Astrocyte (in vitro differentiated cells and primary cell): Measurements from ENCODE around the gene ADAM22. TPM values are rescaled to one million over a fixed set of nuclear protein-coding genes. Genes with fewer than 3 reads are reported as not detected.
"Not testable (repeated sequence)": the region's sequence is repeated elsewhere in the genome, so short reads cannot be mapped to it uniquely, and the experiment has no call there.

Source experiments
- DNase-seq: peaks from one replicate; pipeline ENCODE4 v3.0.0-alpha.2; 2010; ENCODE audit warnings: low read depth
- FAIRE-seq: peaks from 2 replicates; lab custom pipeline; 2011; peaks lifted over from hg19 to GRCh38; lab: Jason Lieb, UNC
- H2AFZ ChIP-seq: 2 replicates; pipeline ENCODE4 v1.6.0; 2012; ENCODE audit warnings: low read depth, low read length, inconsistent platforms
- H3K27ac ChIP-seq: 2 replicates; pipeline ENCODE4 v1.5.1; 2011; ENCODE audit warnings: low read depth, low read length, inconsistent platforms
- H3K27me3 ChIP-seq: 2 replicates; pipeline ENCODE4 v1.6.0; 2011; ENCODE audit warnings: low read length, inconsistent platforms; ENCODE audit not compliant: insufficient read depth
- H3K36me3 ChIP-seq: 2 replicates; pipeline ENCODE4 v1.5.1; 2011; ENCODE audit warnings: low read length, inconsistent platforms; ENCODE audit not compliant: insufficient read depth
- H3K4me1 ChIP-seq: 2 replicates; pipeline ENCODE4 v1.5.1; 2011; ENCODE audit warnings: low read length, inconsistent platforms; ENCODE audit not compliant: insufficient read depth
- H3K4me2 ChIP-seq: 2 replicates; pipeline ENCODE4 v1.6.0; 2012; ENCODE audit warnings: low read length, inconsistent platforms
- H3K4me3 ChIP-seq: 2 replicates; pipeline ENCODE4 v1.5.1; 2011; ENCODE audit warnings: low read depth, mild to moderate bottlenecking, low read length, inconsistent platforms; ENCODE audit not compliant: insufficient read depth
- H3K79me2 ChIP-seq: 2 replicates; pipeline ENCODE4 v1.6.0; 2012; ENCODE audit warnings: mild to moderate bottlenecking, low read length, inconsistent platforms; ENCODE audit not compliant: insufficient read depth
- H3K9ac ChIP-seq: 2 replicates; pipeline ENCODE4 v1.6.0; 2012; ENCODE audit warnings: mild to moderate bottlenecking, low read length, inconsistent platforms
- H3K9me3 ChIP-seq: 2 replicates; pipeline ENCODE4 v1.5.1; 2012; ENCODE audit warnings: low read depth, mild to moderate bottlenecking, low read length, inconsistent platforms; ENCODE audit not compliant: insufficient read depth
- H4K20me1 ChIP-seq: 2 replicates; pipeline ENCODE4 v1.6.0; 2012; ENCODE audit warnings: low read length, inconsistent platforms; ENCODE audit not compliant: insufficient read depth
- H3K27ac Mint-ChIP-seq: one replicate; pipeline ENCODE4 v1.8.0; 2021; ENCODE audit warnings: mild to moderate bottlenecking, mixed read lengths; ENCODE audit not compliant: unreplicated experiment
- H3K27me3 Mint-ChIP-seq: one replicate; pipeline ENCODE4 v1.8.0; 2021; ENCODE audit warnings: low read depth, mixed read lengths; ENCODE audit not compliant: unreplicated experiment
- H3K36me3 Mint-ChIP-seq: one replicate; pipeline ENCODE4 v1.8.0; 2021; ENCODE audit warnings: low read depth, mixed read lengths; ENCODE audit not compliant: unreplicated experiment
- H3K4me1 Mint-ChIP-seq: one replicate; pipeline ENCODE4 v1.8.0; 2021; ENCODE audit warnings: low read depth, mixed read lengths; ENCODE audit not compliant: unreplicated experiment
- H3K4me3 Mint-ChIP-seq: one replicate; pipeline ENCODE4 v1.8.0; 2021; ENCODE audit warnings: mild to moderate bottlenecking, moderate library complexity, mixed read lengths; ENCODE audit not compliant: unreplicated experiment
- H3K9me3 Mint-ChIP-seq: one replicate; pipeline ENCODE4 v1.8.0; 2021; ENCODE audit warnings: mild to moderate bottlenecking, mixed read lengths; ENCODE audit not compliant: unreplicated experiment
- EZH2 ChIP-seq: IDR thresholded peaks from 2 replicates; pipeline ENCODE4 v1.6.1; 2012; ENCODE audit warnings: mild to moderate bottlenecking, low read length, inconsistent platforms; ENCODE audit not compliant: insufficient read depth
- total RNA-seq: library from RNA; stranded (reverse); gene quantifications from 2 replicates; pipeline ENCODE4 v1.2.1, GENCODE V29; 2021
- TF ChIP-seq, protein P1 (sequence below): IDR thresholded peaks from 2 replicates; pipeline ENCODE4 v1.5.1; 2011; ENCODE audit warnings: low read depth, mild to moderate bottlenecking, inconsistent platforms, low read length, moderate library complexity; ENCODE audit not compliant: insufficient read depth

The ADAM22 gene
- total RNA-seq, 1 donor from 2014 or later: 1.5 TPM

GRCh38 chr7:88155756-88156155, 221.7 kb downstream of the ADAM22 start:
- no peaks in the 10 kb centered on the region for H3K4me1 Mint-ChIP-seq
- Histone ChIP-seq H3K9me3 (no peaks in the 10 kb centered on the region), H3K4me1 (no peaks in the 10 kb centered on the region), H3K4me2 (no peak overlapping the region), H3K9ac (no peak overlapping the region), H3K36me3 (no peaks in the 10 kb centered on the region), H3K4me3 (no peak overlapping the region), H2AFZ (no peak overlapping the region), H3K27ac (no peak overlapping the region), H3K79me2 (no peaks in the 10 kb centered on the region), H4K20me1 (no peaks in the 10 kb centered on the region), H3K27me3 (no peaks in the 10 kb centered on the region)
- no peaks in the 10 kb centered on the region for H3K27me3 Mint-ChIP-seq
- H3K4me3 Mint-ChIP-seq: no peak overlapping the region
- FAIRE-seq: no peak
- no peak for DNase-seq
- peaks cover 5% of the 10 kb centered on the region for H3K9me3 Mint-ChIP-seq
- peaks cover 3% of the 10 kb centered on the region for H3K36me3 Mint-ChIP-seq
- H3K27ac Mint-ChIP-seq: no peak overlapping the region
- TF ChIP-seq, protein P1, sequence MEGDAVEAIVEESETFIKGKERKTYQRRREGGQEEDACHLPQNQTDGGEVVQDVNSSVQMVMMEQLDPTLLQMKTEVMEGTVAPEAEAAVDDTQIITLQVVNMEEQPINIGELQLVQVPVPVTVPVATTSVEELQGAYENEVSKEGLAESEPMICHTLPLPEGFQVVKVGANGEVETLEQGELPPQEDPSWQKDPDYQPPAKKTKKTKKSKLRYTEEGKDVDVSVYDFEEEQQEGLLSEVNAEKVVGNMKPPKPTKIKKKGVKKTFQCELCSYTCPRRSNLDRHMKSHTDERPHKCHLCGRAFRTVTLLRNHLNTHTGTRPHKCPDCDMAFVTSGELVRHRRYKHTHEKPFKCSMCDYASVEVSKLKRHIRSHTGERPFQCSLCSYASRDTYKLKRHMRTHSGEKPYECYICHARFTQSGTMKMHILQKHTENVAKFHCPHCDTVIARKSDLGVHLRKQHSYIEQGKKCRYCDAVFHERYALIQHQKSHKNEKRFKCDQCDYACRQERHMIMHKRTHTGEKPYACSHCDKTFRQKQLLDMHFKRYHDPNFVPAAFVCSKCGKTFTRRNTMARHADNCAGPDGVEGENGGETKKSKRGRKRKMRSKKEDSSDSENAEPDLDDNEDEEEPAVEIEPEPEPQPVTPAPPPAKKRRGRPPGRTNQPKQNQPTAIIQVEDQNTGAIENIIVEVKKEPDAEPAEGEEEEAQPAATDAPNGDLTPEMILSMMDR: no peak
- TF ChIP-seq EZH2: no peak

GRCh38 chr7:88156356-88156755, 222.3 kb downstream of the ADAM22 start:
- Mint-ChIP-seq H3K9me3 (peaks cover 5% of the 10 kb centered on the region), H3K27me3 (no peaks in the 10 kb centered on the region), H3K36me3 (peaks cover 3% of the 10 kb centered on the region), H3K27ac (no peak overlapping the region), H3K4me3 (no peak overlapping the region), H3K4me1 (no peaks in the 10 kb centered on the region)
- Histone ChIP-seq H3K4me3 (no peak overlapping the region), H3K9ac (no peak overlapping the region), H3K4me1 (no peaks in the 10 kb centered on the region), H3K79me2 (no peaks in the 10 kb centered on the region), H2AFZ (no peak overlapping the region), H3K4me2 (no peak overlapping the region), H4K20me1 (no peaks in the 10 kb centered on the region), H3K9me3 (no peaks in the 10 kb centered on the region), H3K36me3 (no peaks in the 10 kb centered on the region), H3K27ac (no peak overlapping the region), H3K27me3 (no peaks in the 10 kb centered on the region)
- FAIRE-seq (no peak), DNase-seq (no peak)
- TF ChIP-seq, protein P1: no peak
- no peak for TF ChIP-seq EZH2

GRCh38 chr7:88159741-88160140, 225.7 kb downstream of the ADAM22 start:
- not testable (repeated sequence) for H3K27me3 ChIP-seq, FAIRE-seq

More at GRCh38 chr7:88159741-88160140, 225.7 kb downstream of the ADAM22 start:
- H3K4me3 ChIP-seq, H3K4me1 ChIP-seq, H3K9ac ChIP-seq, H3K36me3 Mint-ChIP-seq, H3K27ac ChIP-seq, H3K9me3 Mint-ChIP-seq, H3K36me3 ChIP-seq, DNase-seq, H3K27ac Mint-ChIP-seq, H3K27me3 Mint-ChIP-seq, H3K79me2 ChIP-seq, H3K4me3 Mint-ChIP-seq, H3K9me3 ChIP-seq, H2AFZ ChIP-seq, H3K4me1 Mint-ChIP-seq, H3K4me2 ChIP-seq, H4K20me1 ChIP-seq: not testable (repeated sequence)
